Measurements from ENCODE around the gene SLC51A. TPM values are rescaled to one million over a fixed set of nuclear protein-coding genes. Genes with fewer than 3 reads are reported as not detected.

The SLC51A gene
- total RNA-seq, 1 experiment from 2014 or later = not detected

Other genes with a start within 250 kb of the SLC51A start
- 57.6 and 89.3 TPM in 2 replicates for gene TFRC, start 134.4 kb upstream of the SLC51A start, total RNA-seq (2014; rRNA removed; shearing (Covaris generic))
- not detected in 2 replicates for gene ZDHHC19, start 5.1 kb upstream of the SLC51A start, total RNA-seq (2014; rRNA removed; shearing (Covaris generic))
- 67.1 and 83.8 TPM in 2 replicates for gene PCYT1A, start 71.2 kb downstream of the SLC51A start, total RNA-seq (2014; rRNA removed; shearing (Covaris generic))
- gene DYNLT2B, start 101.7 kb downstream of the SLC51A start, total RNA-seq (2014; rRNA removed; shearing (Covaris generic)) = 29.1 and 31.0 TPM in 2 replicates
- gene TM4SF19, start 121.9 kb downstream of the SLC51A start, total RNA-seq (2014; rRNA removed; shearing (Covaris generic)) = 3.2 and 3.3 TPM in 2 replicates
- 9.1 and 17.4 TPM in 2 replicates for gene UBXN7, start 215.9 kb downstream of the SLC51A start, total RNA-seq (2014; rRNA removed; shearing (Covaris generic))